H1 (cell line): ENCODE results near the gene MTNR1B. TPM values are rescaled to one million over a fixed set of nuclear protein-coding genes. Genes with fewer than 3 reads are reported as not detected.

Experiments
- CHD2 ChIP-seq: IDR thresholded peaks from 2 replicates; pipeline ENCODE4 v1.6.1; 2012; ENCODE audit warnings: low read length, improper control_type of control experiment
- CHD7 ChIP-seq: fragments of 300-600 bp; sonication (generic); IDR thresholded peaks from 2 replicates; pipeline ENCODE4 v1.7.1; 2012; ENCODE audit warnings: low read length, moderate library complexity, mild to moderate bottlenecking, inconsistent platforms; ENCODE audit not compliant: insufficient replicate concordance
- polyA plus RNA-seq, 7 experiments: library from polyadenylated mRNA; depleted of rRNA in 3 of 7; stranded (reverse) in 5 of 7; unstranded in 2 of 7; fragments of >200 nt in 5 of 7; fragments of 200-250 nt in 2 of 7; gene quantifications; 1 replicate in 5 of 7; 2 replicates in 1 of 7; 4 replicates in 1 of 7; pipeline versions ENCODE4 v1.2.1 to v1.2.3, GENCODE V29; 2011 to 2013; ENCODE audit warnings: missing spikeins in 2 of 7, mixed read lengths in 2 of 7
- total RNA-seq: library from RNA; stranded (reverse); fragmentation: NEBNext Ultra II Directional; extraction: Animal tissue kit (Norgen Biotek cat#: 25700); gene quantifications from 2 replicates; pipeline ENCODE4 v1.2.1, GENCODE V29; 2021

The MTNR1B gene
- total and polyA plus RNA-seq, 2 of the 8 experiments (the other 6 are each of a cell fraction or from before 2014, with no cell fraction given) = 0.08 TPM; not detected in 1

GRCh38 chr11:93016595-93016994 lies 47.1 kb downstream of the MTNR1B start (continued):
- no peak for TF ChIP-seq CHD7
- no peak for TF ChIP-seq CHD2
